BLaER1 treated with 17β-estradiol and CSF1 and Interleukin-3, amounts not matched to agents 10 nM and 100 nM (cell line): ENCODE data around the gene MOB3B.
A peak's percentile ranks its signal among the peaks of the same experiment; 100 is the strongest.

Experiments used
- H3K27ac ChIP-seq, 11 experiments: shearing (Covaris generic); formaldehyde crosslinking; 2 replicates each; pipeline ENCODE4 v1.8.1; 2022
- H3K27me3 ChIP-seq, 11 experiments: shearing (Covaris generic); formaldehyde crosslinking; 2 replicates each; pipeline ENCODE4 v1.8.1; 2022
- H3K36me3 ChIP-seq, 11 experiments: shearing (Covaris generic); formaldehyde crosslinking; 2 replicates each; pipeline ENCODE4 v1.8.1; 2022
- H3K4me1 ChIP-seq, 10 experiments: shearing (Covaris generic); formaldehyde crosslinking; 2 replicates each; pipeline ENCODE4 v1.8.1; 2022
- H3K4me2 ChIP-seq, 11 experiments: shearing (Covaris generic); formaldehyde crosslinking; 2 replicates each; pipeline ENCODE4 v1.8.1; 2022
- H3K4me3 ChIP-seq, 10 experiments: shearing (Covaris generic); formaldehyde crosslinking; 2 replicates each; pipeline ENCODE4 v1.8.1; 2022
- H3K9ac ChIP-seq, 11 experiments: shearing (Covaris generic); formaldehyde crosslinking; 2 replicates each; pipeline ENCODE4 v1.8.1; 2022
- H3K9me3 ChIP-seq, 11 experiments: shearing (Covaris generic); formaldehyde crosslinking; replicated peaks in 1 of 11; 2 replicates each; pipeline ENCODE4 v1.8.1; 2022
- H4K20me1 ChIP-seq, 11 experiments: shearing (Covaris generic); formaldehyde crosslinking; 2 replicates each; pipeline ENCODE4 v1.8.1; 2022
- Cebpa-rat ChIP-seq, 11 experiments: shearing (Covaris generic); IDR thresholded peaks; 2 replicates each; pipeline ENCODE4 v1.8.1; 2022

The MOB3B gene

GRCh38 chr9:27367175-27367798, 162.3 kb downstream of the MOB3B start:
- no peak overlapping the region for H3K4me3 ChIP-seq
- peaks cover 0 to 10% (median 0%) of the 10 kb centered on the region in 11 experiments; a peak in 5 of 22 replicates for H3K9me3 ChIP-seq
- H3K9ac ChIP-seq, result no peak overlapping the region; a peak in 1 of 22 replicates
- no peak for TF ChIP-seq Cebpa-rat (IDR thresholded peaks at IDR 0.05)
- H3K4me1 ChIP-seq, result peaks cover 33 to 68% (median 41%) of the 10 kb centered on the region in 10 experiments
- H3K27me3 ChIP-seq, result no peaks in the 10 kb centered on the region
- H3K27ac ChIP-seq, result peak overlapping the region in 3 of 11 experiments; percentile 5 to 42 (median 33); a peak in 2 of 22 replicates
- H3K4me2 ChIP-seq, result peak overlapping the region; percentile 54 to 86 (median 73)
- H3K36me3 ChIP-seq, result no peaks in the 10 kb centered on the region
- peaks cover 0 to 5% (median 0%) of the 10 kb centered on the region in 11 experiments; a peak in 2 of 22 replicates for H4K20me1 ChIP-seq

- H3K4me1 ChIP-seq, result peaks cover 33 to 73% (median 41%) of the 10 kb centered on the region in 10 experiments
- no peak for TF ChIP-seq Cebpa-rat (IDR thresholded peaks at IDR 0.05)
- peak overlapping the region; percentile 54 to 86 (median 73) for H3K4me2 ChIP-seq
- H3K9me3 ChIP-seq, result peaks cover 0 to 10% (median 0%) of the 10 kb centered on the region in 11 experiments; a peak in 5 of 22 replicates
- H3K27me3 ChIP-seq, result 0 out of 22 replicates have a peak, but pooled peaks cover 0 to 3% (median 0%) of the 10 kb centered on the region in 11 experiments
- H3K4me3 ChIP-seq, result no peak overlapping the region
- 0 out of 22 replicates have a peak, but pooled peaks cover 0 to 2% (median 0%) of the 10 kb centered on the region in 11 experiments for H3K36me3 ChIP-seq
- peak overlapping the region in 2 of 11 experiments; percentile 15 to 40; a peak in 2 of 22 replicates for H3K9ac ChIP-seq
- peaks cover 0 to 5% (median 0%) of the 10 kb centered on the region in 11 experiments; a peak in 2 of 22 replicates for H4K20me1 ChIP-seq
- H3K27ac ChIP-seq, result no peak overlapping the region; a peak in 1 of 22 replicates
Observed at GRCh38 chr9:27365707-27366376, 163.8 kb downstream of the MOB3B start.

GRCh38 chr9:27362447-27363210, 167.0 kb downstream of the MOB3B start:
- Histone ChIP-seq H3K27me3 (0 out of 22 replicates have a peak, but pooled peaks cover 0 to 3% (median 0%) of the 10 kb centered on the region in 11 experiments), H3K36me3 (peaks cover 0 to 24% (median 5%) of the 10 kb centered on the region in 11 experiments; a peak in 7 of 22 replicates), H3K4me1 (peaks cover 23 to 44% (median 25%) of the 10 kb centered on the region in 10 experiments), H3K4me2 (0 out of 22 replicates have a peak overlapping the region, but pooled peaks of 1 of the 11 experiments have one; percentile 23), H3K9ac (no peak overlapping the region), H3K9me3 (no peaks in the 10 kb centered on the region), H4K20me1 (peaks cover 0 to 5% (median 0%) of the 10 kb centered on the region in 11 experiments; a peak in 2 of 22 replicates), H3K27ac (no peak overlapping the region), H3K4me3 (no peak overlapping the region)
- no peak for TF ChIP-seq Cebpa-rat (IDR thresholded peaks at IDR 0.05)

GRCh38 chr9:27361492-27361891, 168.1 kb downstream of the MOB3B start:
- 0 out of 22 replicates have a peak overlapping the region, but pooled peaks of 1 of the 11 experiments have one; percentile 30 for H3K4me2 ChIP-seq
- peaks cover 0 to 29% (median 5%) of the 10 kb centered on the region in 11 experiments; a peak in 7 of 22 replicates for H3K36me3 ChIP-seq
- no peak overlapping the region for H3K9ac ChIP-seq
- H4K20me1 ChIP-seq, result no peaks in the 10 kb centered on the region; a peak in 1 of 22 replicates
- H3K9me3 ChIP-seq, result no peaks in the 10 kb centered on the region
- 0 out of 22 replicates have a peak, but pooled peaks cover 0 to 3% (median 0%) of the 10 kb centered on the region in 11 experiments for H3K27me3 ChIP-seq
- no peak overlapping the region for H3K4me3 ChIP-seq
- no peak for TF ChIP-seq Cebpa-rat (IDR thresholded peaks at IDR 0.05)
- H3K27ac ChIP-seq, result no peak overlapping the region
- peaks cover 12 to 44% (median 16%) of the 10 kb centered on the region in 10 experiments for H3K4me1 ChIP-seq

- Histone ChIP-seq H3K9ac (no peak overlapping the region), H3K36me3 (peaks cover 0 to 29% (median 5%) of the 10 kb centered on the region in 11 experiments; a peak in 7 of 22 replicates), H3K27ac (no peak overlapping the region), H3K4me3 (no peak overlapping the region), H3K9me3 (no peaks in the 10 kb centered on the region), H3K27me3 (0 out of 22 replicates have a peak, but pooled peaks cover 0 to 3% (median 0%) of the 10 kb centered on the region in 11 experiments), H4K20me1 (no peaks in the 10 kb centered on the region), H3K4me2 (no peak overlapping the region), H3K4me1 (peaks cover 0 to 44% (median 7%) of the 10 kb centered on the region in 10 experiments; a peak in 10 of 20 replicates)
- no peak for TF ChIP-seq Cebpa-rat (IDR thresholded peaks at IDR 0.05)
Observed at GRCh38 chr9:27359763-27360162, 169.9 kb downstream of the MOB3B start.

GRCh38 chr9:27358007-27358406, 171.6 kb downstream of the MOB3B start:
- Histone ChIP-seq H3K4me1 (peaks cover 11 to 58% (median 17%) of the 10 kb centered on the region in 10 experiments), H3K4me2 (no peak overlapping the region), H4K20me1 (no peaks in the 10 kb centered on the region), H3K9me3 (no peaks in the 10 kb centered on the region), H3K36me3 (peaks cover 0 to 29% (median 5%) of the 10 kb centered on the region in 11 experiments; a peak in 7 of 22 replicates), H3K27ac (no peak overlapping the region), H3K4me3 (no peak overlapping the region), H3K27me3 (0 out of 22 replicates have a peak, but pooled peaks cover 0 to 5% (median 0%) of the 10 kb centered on the region in 11 experiments), H3K9ac (no peak overlapping the region)
- no peak for TF ChIP-seq Cebpa-rat (IDR thresholded peaks at IDR 0.05)

GRCh38 chr9:27356446-27356845, 173.2 kb downstream of the MOB3B start:
- H3K27ac ChIP-seq, result peak overlapping the region in 5 of 11 experiments; percentile 15 to 55 (median 46); a peak in 5 of 22 replicates
- H3K9me3 ChIP-seq, result peaks cover 0 to 6% (median 0%) of the 10 kb centered on the region in 11 experiments; a peak in 3 of 22 replicates
- peak overlapping the region in 2 of 11 experiments; percentile 41 to 46; a peak in 1 of 22 replicates for H3K9ac ChIP-seq
- no peaks in the 10 kb centered on the region for H4K20me1 ChIP-seq
- TF ChIP-seq Cebpa-rat (IDR thresholded peaks at IDR 0.05), result no peak
- H3K36me3 ChIP-seq, result peaks cover 0 to 29% (median 5%) of the 10 kb centered on the region in 11 experiments; a peak in 7 of 22 replicates
- H3K4me2 ChIP-seq, result peak overlapping the region in 5 of 11 experiments; percentile 2 to 84 (median 46); a peak in 9 of 22 replicates
- H3K4me3 ChIP-seq, result no peak overlapping the region
- peaks cover 26 to 67% (median 33%) of the 10 kb centered on the region in 10 experiments for H3K4me1 ChIP-seq
- H3K27me3 ChIP-seq, result 0 out of 22 replicates have a peak, but pooled peaks cover 0 to 5% (median 0%) of the 10 kb centered on the region in 11 experiments

GRCh38 chr9:27355166-27355565, 174.4 kb downstream of the MOB3B start:
- H3K4me2 ChIP-seq, result peak overlapping the region in 2 of 11 experiments; percentile 78 to 84; a peak in 4 of 22 replicates
- TF ChIP-seq Cebpa-rat (IDR thresholded peaks at IDR 0.05), result no peak
- no peak overlapping the region for H3K27ac ChIP-seq
- H3K4me1 ChIP-seq, result peaks cover 30 to 77% (median 36%) of the 10 kb centered on the region in 10 experiments
- H3K4me3 ChIP-seq, result no peak overlapping the region
- 0 out of 22 replicates have a peak, but pooled peaks cover 0 to 5% (median 0%) of the 10 kb centered on the region in 11 experiments for H3K27me3 ChIP-seq
- H3K9ac ChIP-seq, result no peak overlapping the region
- peaks cover 0 to 24% (median 5%) of the 10 kb centered on the region in 11 experiments; a peak in 7 of 22 replicates for H3K36me3 ChIP-seq
- no peaks in the 10 kb centered on the region for H4K20me1 ChIP-seq
- peaks cover 0 to 8% (median 0%) of the 10 kb centered on the region in 11 experiments; a peak in 3 of 22 replicates for H3K9me3 ChIP-seq
